ENCODE results near the gene PODNL1.

- TF ChIP-seq EZH2 (IDR thresholded peaks at IDR 0.05; ENCODE audit: insufficient read depth, poor library complexity, severe bottlenecking) (no peak), EZH2phosphoT487 (IDR thresholded peaks at IDR 0.05; ENCODE audit: insufficient read depth, low read depth) (no peak)
Measured at GRCh38 chr19:13935765-13936510, 2.3 kb downstream of the PODNL1 start.

Measured in GM23248 (cell line).